HG03439 (cell line): ENCODE data around the gene UACA.
"Not testable (repeated sequence)": the region's sequence is repeated elsewhere in the genome, so short reads cannot be mapped to it uniquely, and the experiment has no call there.

Experiments
- ATAC-seq: cut with Tn5 transposase; IDR thresholded peaks from one replicate; pipeline ENCODE4 v1.9.1; 2021; ENCODE audit warnings: mild to moderate bottlenecking, moderate library complexity; ENCODE audit not compliant: unreplicated experiment

UACA gene

GRCh38 chr15:70763120-70763949 is at the start of gene UACA:
Gene UACA, minus strand, starts transcription at chr15:70763558. Its CDS starts 151 bp downstream, at chr15:70763407.
- ATAC-seq, result peak; percentile 90

GRCh38 chr15:70812827-70813364 is 49.5 kb upstream of the UACA start:
- ATAC-seq, result no peak

- no peak for ATAC-seq
These were observed 47.7 kb upstream of the UACA start for GRCh38 chr15:70810916-70811578.

GRCh38 chr15:70806992-70807712 is 43.8 kb upstream of the UACA start:
- no peak for ATAC-seq

- not testable (repeated sequence) for ATAC-seq
These were observed 41.0 kb upstream of the UACA start for GRCh38 chr15:70804388-70804787.

GRCh38 chr15:70802629-70803028 is 39.3 kb upstream of the UACA start:
- ATAC-seq, result no peak

GRCh38 chr15:70801109-70801508 is 37.8 kb upstream of the UACA start:
- ATAC-seq, result no peak

- ATAC-seq, result no peak
These were observed 36.5 kb upstream of the UACA start for GRCh38 chr15:70799667-70800450.

GRCh38 chr15:70797464-70797863 is 34.1 kb upstream of the UACA start:
- ATAC-seq, result no peak

GRCh38 chr15:70796516-70797310 is 33.4 kb upstream of the UACA start:
- ATAC-seq, result no peak

GRCh38 chr15:70795311-70795665 is 31.9 kb upstream of the UACA start:
- no peak for ATAC-seq

GRCh38 chr15:70794596-70795310 is 31.4 kb upstream of the UACA start:
- ATAC-seq, result no peak

- no peak for ATAC-seq
These were observed 30.3 kb upstream of the UACA start for GRCh38 chr15:70793694-70794093.

- no peak for ATAC-seq
These were observed 28.8 kb upstream of the UACA start for GRCh38 chr15:70792171-70792573.

GRCh38 chr15:70791259-70791658 is 27.9 kb upstream of the UACA start:
- no peak for ATAC-seq

GRCh38 chr15:70789213-70789612 is 25.9 kb upstream of the UACA start:
- no peak for ATAC-seq

GRCh38 chr15:70788114-70789049 is 25.0 kb upstream of the UACA start:
- no peak for ATAC-seq

GRCh38 chr15:70786996-70787395 is 23.6 kb upstream of the UACA start:
- ATAC-seq, result no peak
